NT2/D1 (cell line): Measurements from ENCODE around the gene IRAK2.

ENCODE experiments used
- SUZ12 ChIP-seq: IDR thresholded peaks from 2 replicates; pipeline ENCODE4 v1.6.1; 2011; ENCODE audit not compliant: insufficient read length, insufficient read depth; ENCODE audit errors: extremely low read depth
- YY1 ChIP-seq: IDR thresholded peaks from 2 replicates; pipeline ENCODE4 v1.6.1; 2011; ENCODE audit not compliant: insufficient read length, insufficient read depth

- TF ChIP-seq YY1 (no peak), SUZ12 (no peak)
These were observed 108.3 kb downstream of the IRAK2 start for GRCh38 chr3:10272977-10273376.
